H1 (cell line): ENCODE data around the gene CENPB. TPM values are rescaled to one million over a fixed set of nuclear protein-coding genes. Genes with fewer than 3 reads are reported as not detected.

ENCODE experiments used
- KDM1A ChIP-seq: fragments of 200-600, 300-600 bp; sonication (generic); IDR thresholded peaks from 2 replicates; pipeline ENCODE4 v1.7.1; 2016; ENCODE audit warnings: mild to moderate bottlenecking, low read length, borderline replicate concordance
- PHF8 ChIP-seq: fragments of 200-600 bp; sonication (generic); conservative IDR thresholded peaks from 2 replicates; pipeline ENCODE4 v1.7.1; 2012; ENCODE audit warnings: low read depth, mild to moderate bottlenecking, inconsistent platforms, low read length, moderate library complexity
- RBBP5 ChIP-seq: IDR thresholded peaks from 2 replicates; pipeline ENCODE4 v1.7.1; 2012; ENCODE audit warnings: low read depth, mild to moderate bottlenecking, inconsistent platforms, low read length, moderate library complexity, borderline replicate concordance
- TAF1 ChIP-seq: IDR thresholded peaks from 2 replicates; pipeline ENCODE4 v1.6.1; 2011; ENCODE audit warnings: mild to moderate bottlenecking, low read depth, low read length
- polyA plus RNA-seq, 7 experiments: library from polyadenylated mRNA; depleted of rRNA in 3 of 7; stranded (reverse) in 5 of 7; unstranded in 2 of 7; fragments of >200 nt in 5 of 7; fragments of 200-250 nt in 2 of 7; gene quantifications; 1 replicate in 5 of 7; 2 replicates in 1 of 7; 4 replicates in 1 of 7; pipeline versions ENCODE4 v1.2.1 to v1.2.3, GENCODE V29; 2011 to 2013; ENCODE audit warnings: missing spikeins in 2 of 7, mixed read lengths in 2 of 7
- total RNA-seq: library from RNA; stranded (reverse); fragmentation: NEBNext Ultra II Directional; extraction: Animal tissue kit (Norgen Biotek cat#: 25700); gene quantifications from 2 replicates; pipeline ENCODE4 v1.2.1, GENCODE V29; 2021

CENPB gene
- total and polyA plus RNA-seq, 2 of the 8 experiments (the other 6 are each of a cell fraction or from before 2014, with no cell fraction given): 17.7 to 51.6 TPM

DNA sequence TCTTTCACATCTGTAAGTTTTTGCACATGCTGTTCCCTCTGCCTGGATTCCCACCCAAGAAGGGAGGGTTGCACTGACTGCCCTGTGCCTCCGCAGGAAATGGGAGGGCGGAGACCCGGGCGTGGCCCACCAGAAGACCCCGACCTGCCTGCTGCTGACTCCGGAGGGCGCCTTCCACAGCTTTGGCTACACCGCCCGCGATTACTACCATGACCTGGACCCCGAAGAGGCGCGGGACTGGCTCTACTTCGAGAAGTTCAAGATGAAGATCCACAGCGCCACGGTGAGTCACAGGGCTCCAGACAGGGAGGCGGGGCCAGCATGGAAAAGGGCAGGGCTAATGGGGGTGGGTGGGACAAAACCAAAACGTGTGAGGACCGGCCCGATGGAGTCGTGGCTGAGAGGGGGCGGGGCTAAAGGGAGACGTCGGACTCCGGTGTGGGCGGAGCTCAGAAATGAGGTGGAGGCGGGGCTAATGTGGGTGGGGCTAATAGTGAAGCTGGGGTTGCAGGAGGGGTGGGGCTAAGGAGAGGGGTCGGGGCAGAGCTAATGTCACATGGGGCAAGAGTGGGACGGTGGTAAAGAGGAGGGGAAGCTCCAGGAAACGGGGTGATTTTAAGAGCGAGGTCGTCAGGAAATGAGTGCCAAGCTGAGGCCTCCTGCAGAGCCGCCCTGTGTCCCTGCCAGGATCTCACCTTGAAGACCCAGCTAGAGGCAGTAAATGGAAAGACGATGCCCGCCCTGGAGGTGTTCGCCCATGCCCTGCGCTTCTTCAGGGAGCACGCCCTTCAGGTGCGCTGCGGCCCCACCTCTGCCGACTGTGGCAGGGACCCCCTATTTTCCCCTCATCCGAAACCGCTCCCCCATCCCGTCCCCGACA is 41.5 kb downstream of the CENPB start (continued):
- TF ChIP-seq PHF8: no peak
- 0 out of 2 replicates have a peak, but pooled peaks have one; percentile 33 for TF ChIP-seq TAF1
- 0 out of 2 replicates have a peak, but pooled peaks have one; percentile 20 for TF ChIP-seq KDM1A
- no peak for TF ChIP-seq RBBP5
